Gastrocnemius medialis (tissue), 4 donors: ENCODE data around the gene TMPRSS5.
"Not testable (repeated sequence)": the region's sequence is repeated elsewhere in the genome, so short reads cannot be mapped to it uniquely, and the experiment has no call there.

Experiments
- CTCF ChIP-seq, 5 experiments: fragments of 450-650 bp in 3 of 5; fragments of 200-600 bp in 2 of 5; sonication (generic) in 2 of 5; IDR thresholded peaks in 4 of 5; conservative IDR thresholded peaks in 1 of 5; 1 replicate in 4 of 5; 2 replicates in 1 of 5; pipeline ENCODE4 v1.5.1; 2016 to 2019; ENCODE audit warnings: antibody characterized with exemption in 5 of 5, mild to moderate bottlenecking in 3 of 5, moderate library complexity in 3 of 5
- POLR2A ChIP-seq, 2 donors: fragments of 450-650 bp; IDR thresholded peaks; one replicate each; pipeline ENCODE4 v1.6.1; 2017; ENCODE audit warnings: antibody characterized with exemption in 2 of 2, mild to moderate bottlenecking in 2 of 2, moderate library complexity in 2 of 2

- TF ChIP-seq CTCF (IDR thresholded peaks at IDR 0.05 in 4 of 5, conservative IDR thresholded peaks at IDR 0.05 in 1 of 5); POLR2A (IDR thresholded peaks at IDR 0.05): not testable (repeated sequence)
Measured at GRCh38 chr11:113703551-113703950, 2.6 kb downstream of the TMPRSS5 start.
